ENCODE measurements around the gene CCR2.
"Not testable (repeated sequence)": the region's sequence is repeated elsewhere in the genome, so short reads cannot be mapped to it uniquely, and the experiment has no call there.

CCR2 gene

GRCh38 chr3:46353647-46354410, at the start of gene CCR2:
CCR2 (plus strand) TSS chr3:46354111; CDS start chr3:46357528, 3,417 bp downstream.
- DNase-seq = no peak

GRCh38 chr3:46304739-46305138, 49.2 kb upstream of the CCR2 start:
- no peak for DNase-seq

DNA sequence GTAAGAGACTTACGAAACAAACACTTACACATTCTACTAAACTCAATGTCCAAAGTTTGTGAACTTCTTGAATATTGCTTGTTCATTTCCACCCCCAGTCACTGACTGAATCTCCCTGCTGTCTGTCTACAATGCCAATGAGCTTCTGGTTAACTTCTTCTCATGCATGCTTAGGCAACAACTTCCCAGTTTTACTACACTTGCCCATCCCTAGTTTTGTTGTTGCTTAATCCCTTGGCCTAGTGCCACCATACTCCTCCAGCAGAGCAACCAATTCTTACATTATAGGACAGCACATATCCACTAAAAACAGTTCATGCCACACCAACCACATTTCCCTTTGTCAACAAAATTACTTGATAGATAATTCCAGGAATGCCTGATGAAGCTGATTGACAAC, 40.9 kb upstream of the CCR2 start:
- no peak for DNase-seq

DNA sequence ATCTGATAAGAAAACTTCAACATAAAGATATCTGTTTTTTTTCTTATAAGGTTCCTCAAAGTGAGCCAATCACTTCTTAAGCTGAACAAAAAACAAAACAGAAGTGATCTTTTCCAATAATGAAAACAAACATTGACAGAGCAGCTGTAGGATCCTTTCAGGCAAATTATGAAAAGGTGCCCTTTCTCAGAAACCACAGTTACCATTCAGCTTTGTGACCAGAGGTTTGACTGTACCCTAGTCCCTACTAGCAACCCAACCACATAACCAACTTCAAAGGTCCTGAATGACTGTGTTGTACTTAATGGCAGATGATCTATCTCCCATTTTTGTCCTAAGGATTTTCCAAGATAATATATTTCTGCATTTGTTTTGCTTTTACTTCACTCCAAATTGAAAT, 39.4 kb upstream of the CCR2 start:
- no peak for DNase-seq

- no peak for DNase-seq
Observed at GRCh38 chr3:46316206-46316605, 37.7 kb upstream of the CCR2 start.

DNA sequence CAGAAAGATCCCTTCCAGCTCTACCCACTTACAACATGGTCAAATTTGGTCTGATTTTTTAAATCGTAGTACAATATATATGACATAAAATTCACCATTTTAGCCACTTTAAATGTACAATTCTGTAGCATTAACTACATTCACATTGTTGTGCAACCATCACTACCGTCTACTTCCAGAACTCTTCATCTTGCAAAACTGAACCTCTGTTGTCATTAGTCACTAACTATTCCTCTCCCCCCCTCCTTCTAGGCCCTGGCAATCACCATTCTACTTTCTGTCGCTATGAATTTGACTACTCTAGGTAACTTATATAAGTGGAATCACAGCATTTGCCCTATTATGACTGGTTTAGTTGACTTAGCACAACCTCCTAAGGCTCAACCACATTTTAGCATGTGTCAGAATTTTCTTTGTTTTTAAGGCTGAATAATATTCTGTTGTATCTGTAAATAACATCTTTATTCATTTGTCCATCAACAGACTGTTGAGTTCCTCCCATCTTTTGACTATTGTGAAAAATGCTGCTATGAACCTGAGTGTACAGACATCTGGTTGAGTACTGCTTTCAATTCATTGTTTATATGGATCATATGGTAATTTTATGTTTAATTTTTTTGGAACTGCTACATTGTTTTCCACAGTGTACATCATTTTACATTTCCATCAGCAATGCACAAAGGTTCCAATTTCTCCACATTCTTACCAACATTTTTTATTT, 35.5 kb upstream of the CCR2 start:
- no peak for DNase-seq

DNA sequence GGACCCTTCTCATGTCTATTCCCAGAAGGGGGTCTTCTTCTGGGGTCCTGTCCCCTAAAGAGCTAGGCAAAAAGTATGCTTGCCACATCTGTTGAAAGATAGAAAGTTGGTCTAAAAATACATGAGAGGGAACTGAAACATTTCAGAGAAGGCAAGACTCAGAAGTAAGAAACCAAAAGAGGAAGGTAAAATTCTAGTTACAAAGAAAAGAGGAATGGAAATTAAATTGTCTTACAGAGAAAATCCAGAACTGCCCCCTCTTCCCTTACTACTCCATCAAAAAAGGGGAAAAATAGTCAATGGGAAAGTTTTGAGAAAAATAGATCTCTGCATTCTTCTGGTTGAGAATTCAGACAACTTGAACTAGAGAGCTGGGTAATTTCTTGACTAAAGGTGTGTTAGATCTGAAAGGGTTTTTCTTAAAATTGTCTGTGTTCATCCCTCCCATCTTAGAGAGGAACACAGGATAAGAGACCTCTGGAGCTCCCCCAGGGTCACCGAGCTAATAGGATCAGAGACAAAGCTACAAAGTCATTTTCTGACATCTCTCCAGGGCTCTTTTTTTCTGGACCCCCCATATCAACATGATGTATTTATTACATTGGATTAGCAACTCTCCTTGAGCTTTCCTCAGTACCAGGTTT, 32.3 kb upstream of the CCR2 start:
- DNase-seq = no peak

GRCh38 chr3:46324036-46324435, 29.9 kb upstream of the CCR2 start:
- no peak for DNase-seq

DNA sequence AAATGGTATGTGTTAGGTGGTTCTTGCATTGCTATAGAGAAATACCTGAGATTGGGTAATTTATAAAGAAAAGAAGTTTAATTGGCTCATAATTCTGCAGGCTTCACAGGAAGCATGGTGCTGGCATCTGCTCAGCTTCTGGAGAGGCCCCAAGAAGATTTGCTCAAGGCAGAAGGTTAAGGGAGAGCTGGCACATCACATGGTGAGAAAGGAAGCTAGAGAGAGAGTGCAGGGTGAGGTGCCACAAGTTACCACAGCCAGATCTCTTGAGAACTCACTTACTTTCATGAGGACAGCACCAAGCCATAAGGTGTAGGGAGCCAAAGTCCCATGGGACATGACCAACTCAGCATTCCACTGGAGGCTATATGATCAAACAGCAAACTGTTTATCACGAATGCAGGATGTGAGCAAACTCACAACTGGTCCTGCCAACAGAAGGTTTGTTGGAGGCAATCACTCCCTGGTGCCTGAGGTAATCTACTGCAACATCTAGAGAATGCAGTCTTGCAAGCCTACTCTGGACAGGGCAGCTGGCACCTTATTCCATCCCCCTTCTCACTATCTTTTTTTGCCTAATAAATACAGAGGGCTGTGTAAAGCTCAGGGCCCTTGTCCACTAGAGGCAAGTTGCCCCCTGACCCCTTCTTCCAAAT, 28.1 kb upstream of the CCR2 start:
- no peak for DNase-seq

GRCh38 chr3:46330676-46331075, 23.2 kb upstream of the CCR2 start:
- DNase-seq = not testable (repeated sequence)

DNA sequence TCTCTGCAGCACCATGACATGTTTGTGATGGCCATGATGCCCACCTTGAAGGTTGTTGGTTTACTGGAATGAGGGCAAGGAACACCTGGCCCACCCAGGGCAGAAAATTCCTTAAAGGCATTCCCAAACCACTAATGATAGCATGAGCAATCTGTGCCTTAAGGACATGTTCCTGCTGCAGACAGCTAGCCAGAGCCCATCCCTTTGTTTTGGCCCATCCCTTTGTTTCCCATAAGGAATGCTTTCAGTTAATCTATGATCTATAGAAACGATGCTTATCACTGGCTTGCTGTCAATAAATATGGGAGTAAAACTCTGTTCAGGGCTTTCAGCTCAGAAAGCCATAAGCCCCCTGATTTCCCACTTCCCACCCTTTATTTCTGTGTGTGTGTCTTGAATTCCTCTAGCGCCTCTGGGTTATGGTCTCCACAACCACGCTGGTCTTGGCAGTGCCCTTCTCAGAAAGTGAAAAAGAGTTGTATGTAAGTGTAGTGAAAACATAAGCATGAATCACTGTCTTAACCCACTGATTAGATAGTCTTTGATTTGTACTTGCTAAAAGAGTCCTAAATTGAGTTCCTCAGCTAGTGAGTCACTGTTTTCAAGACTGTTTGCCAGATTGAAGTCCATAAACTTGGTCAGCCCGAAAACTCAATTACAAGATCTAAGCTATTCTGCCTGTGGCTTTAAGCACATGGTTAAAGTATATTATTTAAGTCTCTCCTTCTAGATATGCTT, 19.0 kb upstream of the CCR2 start:
- no peak for DNase-seq

DNA sequence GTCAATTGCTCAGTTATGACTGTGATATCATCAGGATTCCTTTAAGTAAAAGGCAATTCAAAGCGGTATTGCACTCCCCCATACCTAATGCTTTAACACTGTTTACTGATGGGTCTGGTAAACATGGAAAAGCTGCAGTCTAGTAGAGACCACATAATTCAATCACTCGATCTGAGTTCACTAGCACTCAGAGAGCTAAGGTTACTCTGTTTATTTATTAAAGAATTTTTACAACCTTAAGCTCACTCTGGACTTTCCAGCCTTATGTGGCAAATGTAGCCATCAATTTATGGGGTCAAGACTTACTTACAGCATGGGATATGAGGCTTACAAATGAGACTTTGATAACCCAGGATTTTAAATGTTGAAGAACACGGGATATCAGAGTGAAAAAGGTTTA, 18.4 kb upstream of the CCR2 start:
- no peak for DNase-seq

DNA sequence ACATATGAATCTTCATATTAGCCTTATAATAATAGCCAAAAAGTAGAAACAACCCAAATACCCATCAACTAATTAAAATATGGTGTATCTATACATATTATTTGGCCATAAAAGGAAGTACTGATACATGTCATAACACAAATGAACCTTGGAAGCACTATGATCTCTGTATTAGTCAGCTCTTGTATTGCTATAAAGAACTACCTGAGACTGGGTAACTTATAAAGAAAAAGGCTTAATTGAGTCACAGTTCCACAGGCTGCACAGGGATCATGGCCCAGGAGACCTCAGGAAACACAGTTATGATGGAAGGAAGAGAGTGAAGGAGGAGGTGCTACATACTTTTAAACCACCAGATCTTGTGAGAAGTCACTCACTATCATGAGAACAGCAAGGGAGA, 16.0 kb upstream of the CCR2 start:
- DNase-seq = no peak

GRCh38 chr3:46338840-46339239, 15.1 kb upstream of the CCR2 start:
- DNase-seq = no peak

DNA sequence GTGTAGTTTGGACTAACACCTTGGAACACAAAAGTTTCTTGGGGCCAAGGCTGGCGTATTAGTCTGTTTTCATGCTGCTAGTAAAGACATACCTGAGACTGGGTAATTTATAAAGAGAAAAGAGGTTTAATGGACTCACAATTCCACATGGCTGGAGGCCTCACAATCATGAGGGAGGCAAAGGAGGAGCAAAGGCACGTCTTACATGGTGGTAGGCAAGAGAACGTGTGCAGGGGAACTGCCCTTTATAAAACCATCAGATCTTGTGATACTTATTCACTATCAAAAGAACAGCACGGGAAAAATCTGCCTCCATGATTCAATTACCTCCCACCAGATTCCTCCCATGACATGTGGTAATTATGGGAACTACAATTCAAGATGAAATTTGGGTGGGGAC, 9.4 kb upstream of the CCR2 start:
- no peak for DNase-seq

DNA sequence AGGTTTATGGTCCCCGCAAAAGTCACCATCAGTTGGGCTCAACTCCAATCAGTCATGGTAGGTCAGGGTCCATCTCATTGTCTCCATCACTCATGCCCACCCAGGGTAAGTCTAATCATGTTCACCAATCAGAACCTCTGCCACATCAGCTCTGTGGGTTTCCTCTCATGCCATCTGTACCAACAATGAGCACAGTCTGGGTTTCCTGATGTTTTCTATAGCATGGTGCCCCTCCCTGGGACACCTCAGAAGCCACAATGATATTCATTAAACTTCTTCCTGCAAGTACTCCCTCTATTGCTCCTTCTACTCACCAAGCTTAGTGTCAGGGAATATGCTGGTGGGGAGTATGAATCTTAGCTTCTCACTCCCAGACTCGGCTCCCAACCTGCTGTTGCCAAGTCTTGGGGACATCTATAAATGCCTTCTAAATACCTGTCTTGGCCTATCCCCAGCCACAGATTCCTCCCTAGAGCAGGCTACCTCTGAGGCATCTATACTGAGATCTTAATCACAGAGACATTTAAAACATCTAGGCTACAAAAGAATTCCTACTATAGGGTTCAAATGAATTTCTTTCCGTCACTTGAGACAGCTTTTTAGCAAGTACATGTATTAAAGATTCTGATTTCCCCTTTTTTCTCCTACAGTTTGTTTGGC, 5.0 kb upstream of the CCR2 start:
- DNase-seq = no peak

GRCh38 chr3:46349484-46350261, 4.2 kb upstream of the CCR2 start:
- no peak for DNase-seq

DNA sequence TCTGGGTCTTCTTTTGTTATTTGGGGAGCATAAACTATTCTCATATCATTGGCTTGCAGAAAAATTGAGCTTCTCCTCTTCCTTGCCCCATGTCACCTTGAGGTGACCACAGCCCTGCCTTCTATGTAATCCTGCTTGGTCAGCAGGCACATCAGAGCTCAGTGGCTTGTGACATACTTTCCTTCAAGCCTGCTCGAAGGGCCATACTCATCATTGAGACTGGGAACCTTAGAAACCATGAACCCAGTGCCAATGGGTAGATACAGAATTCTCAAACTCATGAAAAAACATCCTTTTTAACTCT, 3.7 kb upstream of the CCR2 start:
- no peak for DNase-seq

- DNase-seq = no peak
Observed at GRCh38 chr3:46351646-46352045, 2.3 kb upstream of the CCR2 start.

DNA sequence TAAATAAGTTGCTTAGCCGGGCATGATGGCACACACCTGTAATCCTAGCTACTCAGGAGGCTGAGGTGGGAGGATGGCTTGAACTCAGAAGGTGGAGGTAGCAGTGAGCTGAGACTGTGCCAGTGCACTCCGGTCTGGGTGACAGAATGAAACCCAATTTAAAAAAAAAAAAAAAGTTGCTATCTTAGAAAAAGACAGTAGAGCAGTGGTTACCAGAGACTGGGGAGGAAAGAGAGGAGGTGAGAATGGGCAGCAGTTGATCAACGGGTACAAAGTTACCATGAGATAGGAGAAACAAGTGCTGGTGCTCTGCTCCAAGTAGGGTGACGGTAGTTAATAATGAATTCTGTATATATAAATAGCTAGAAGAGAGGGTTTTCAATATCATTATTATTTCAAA, 821 bp upstream of the CCR2 start:
- DNase-seq = no peak

GRCh38 chr3:46354478-46354877, 567 bp downstream of the CCR2 start:
- DNase-seq = no peak

GRCh38 chr3:46354984-46355383, 1.1 kb downstream of the CCR2 start:
- no peak for DNase-seq
